ENCODE measurements around the gene LNP1. TPM values are rescaled to one million over a fixed set of nuclear protein-coding genes. Genes with fewer than 3 reads are reported as not detected.

The LNP1 gene
- total and polyA plus RNA-seq, 2 of the 13 experiments (the other 11 are each of a cell fraction or from before 2014, with no cell fraction given) = 3.6 to 7.0 TPM

DNA sequence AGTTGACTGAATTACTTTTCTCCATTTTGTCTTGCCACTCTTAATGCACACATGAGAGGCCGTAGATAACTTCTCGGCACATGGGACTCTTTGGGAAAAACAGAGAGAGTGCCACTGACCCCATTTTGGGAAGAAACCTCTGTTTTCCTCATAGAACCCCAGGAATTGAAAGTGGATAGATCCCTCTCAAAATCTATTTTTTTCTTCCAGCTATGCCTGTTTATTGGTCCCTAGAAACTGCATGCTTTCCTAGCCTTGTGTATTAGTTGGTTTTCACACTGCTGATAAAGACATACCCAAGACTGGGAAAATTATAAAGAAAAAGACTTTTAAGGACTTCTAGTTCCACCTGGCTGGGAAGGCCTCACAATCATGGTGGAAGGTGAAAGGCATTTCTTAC, 67.3 kb downstream of the LNP1 start:
- intact Hi-C loops (cut with micrococcal nuclease; ENCODE audit: unreplicated experiment) = no loop called here
- CTCF ChIA-PET (ENCODE audit: low intra/inter-chr PET ratio, low total read pairs) = no interaction called here

DNA sequence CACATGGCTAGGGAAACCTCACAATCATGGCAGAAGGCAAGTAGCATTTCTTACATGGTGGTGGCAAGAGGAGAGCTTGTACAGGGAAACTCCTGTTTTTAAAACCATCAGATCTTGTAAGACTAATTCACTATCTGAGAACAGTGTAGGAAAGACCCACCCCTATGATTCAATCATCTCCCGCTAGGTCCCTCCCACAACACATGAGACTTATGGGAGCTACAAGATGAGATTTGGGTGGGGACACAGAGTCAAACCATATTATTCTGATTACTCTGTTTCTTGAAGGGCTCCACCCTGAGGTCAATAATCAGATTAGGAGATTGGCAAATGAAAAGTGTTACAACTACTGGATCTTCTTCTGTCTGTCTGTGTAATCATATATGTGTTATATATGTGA, 69.6 kb downstream of the LNP1 start:
- BruUV-seq (replicated peaks) = no TSS peak
- no peak for FAIRE-seq
- Histone ChIP-seq H3K4me2 (ENCODE audit: low read depth, low read length) (no peak overlapping the region), H3K27me3 (ENCODE audit: control insufficient read depth in 1 of 2, insufficient read depth in 2 of 2, low read length in 2 of 2) (no peaks in the 10 kb centered on the region), H3K4me1 (ENCODE audit: insufficient read depth, low read length) (no peaks in the 10 kb centered on the region), H3K27ac (ENCODE audit: extremely low read length, insufficient read depth, low read length) (no peak overlapping the region), H3K36me3 (replicated peaks in 1 of 2; ENCODE audit: control insufficient read depth in 1 of 2, insufficient read depth in 2 of 2, low read length in 2 of 2) (no peaks in the 10 kb centered on the region), H3K79me2 (ENCODE audit: insufficient read depth, low read length) (no peaks in the 10 kb centered on the region), H3K9ac (ENCODE audit: insufficient read depth, low read depth, low read length) (no peak overlapping the region), H4K20me1 (ENCODE audit: insufficient read depth, low read length) (no peaks in the 10 kb centered on the region), H2AFZ (ENCODE audit: low read length) (no peak overlapping the region), H3K4me3 (replicated peaks in 1 of 3; ENCODE audit: insufficient read depth in 1 of 3, low read depth in 2 of 3, low read length in 3 of 3) (no peak overlapping the region), H3K9me3 (ENCODE audit: low read length) (peaks cover 25% of the 10 kb centered on the region)
- in situ Hi-C loops (cut with HindIII; ENCODE audit: extremely low pct_ligation_motif_present, low pct_unique_long_range_greater_than_20kb) = loop anchor here (25.0 kb wide), 1 partner anchor 241 kb away; the partner anchor contains the start of gene TFG
- DNase-seq (ENCODE audit: low spot score) = no peak
- intact Hi-C loops (cut with micrococcal nuclease; ENCODE audit: unreplicated experiment) = no loop called here
- ATAC-seq = no peak
- 63% methylated on average over 1 of the region's 1 CpG for WGBS (ENCODE audit: low lambda C conversion rate)
- ChIA-PET POLR2A (no interaction called here), CTCF (ENCODE audit: low intra/inter-chr PET ratio, low total read pairs) (no interaction called here)
- TF ChIP-seq, protein P1, sequence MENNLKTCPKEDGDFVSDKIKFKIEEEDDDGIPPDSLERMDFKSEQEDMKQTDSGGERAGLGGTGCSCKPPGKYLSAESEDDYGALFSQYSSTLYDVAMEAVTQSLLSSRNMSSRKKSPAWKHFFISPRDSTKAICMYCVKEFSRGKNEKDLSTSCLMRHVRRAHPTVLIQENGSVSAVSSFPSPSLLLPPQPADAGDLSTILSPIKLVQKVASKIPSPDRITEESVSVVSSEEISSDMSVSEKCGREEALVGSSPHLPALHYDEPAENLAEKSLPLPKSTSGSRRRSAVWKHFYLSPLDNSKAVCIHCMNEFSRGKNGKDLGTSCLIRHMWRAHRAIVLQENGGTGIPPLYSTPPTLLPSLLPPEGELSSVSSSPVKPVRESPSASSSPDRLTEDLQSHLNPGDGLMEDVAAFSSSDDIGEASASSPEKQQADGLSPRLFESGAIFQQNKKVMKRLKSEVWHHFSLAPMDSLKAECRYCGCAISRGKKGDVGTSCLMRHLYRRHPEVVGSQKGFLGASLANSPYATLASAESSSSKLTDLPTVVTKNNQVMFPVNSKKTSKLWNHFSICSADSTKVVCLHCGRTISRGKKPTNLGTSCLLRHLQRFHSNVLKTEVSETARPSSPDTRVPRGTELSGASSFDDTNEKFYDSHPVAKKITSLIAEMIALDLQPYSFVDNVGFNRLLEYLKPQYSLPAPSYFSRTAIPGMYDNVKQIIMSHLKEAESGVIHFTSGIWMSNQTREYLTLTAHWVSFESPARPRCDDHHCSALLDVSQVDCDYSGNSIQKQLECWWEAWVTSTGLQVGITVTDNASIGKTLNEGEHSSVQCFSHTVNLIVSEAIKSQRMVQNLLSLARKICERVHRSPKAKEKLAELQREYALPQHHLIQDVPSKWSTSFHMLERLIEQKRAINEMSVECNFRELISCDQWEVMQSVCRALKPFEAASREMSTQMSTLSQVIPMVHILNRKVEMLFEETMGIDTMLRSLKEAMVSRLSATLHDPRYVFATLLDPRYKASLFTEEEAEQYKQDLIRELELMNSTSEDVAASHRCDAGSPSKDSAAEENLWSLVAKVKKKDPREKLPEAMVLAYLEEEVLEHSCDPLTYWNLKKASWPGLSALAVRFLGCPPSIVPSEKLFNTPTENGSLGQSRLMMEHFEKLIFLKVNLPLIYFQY (CRISPR knock-in tag; IDR thresholded peaks at IDR 0.05; ENCODE audit: borderline replicate concordance) = no peak
- no peak for TF ChIP-seq ZNF773 (CRISPR knock-in tag; IDR thresholded peaks at IDR 0.05; ENCODE audit: borderline replicate concordance)
- no peak for TF ChIP-seq ZKSCAN1 (IDR thresholded peaks at IDR 0.05; ENCODE audit: low read length)
- TF ChIP-seq SAP130 (CRISPR knock-in tag; IDR thresholded peaks at IDR 0.05; ENCODE audit: low read depth) = no peak
- TF ChIP-seq, protein P2, sequence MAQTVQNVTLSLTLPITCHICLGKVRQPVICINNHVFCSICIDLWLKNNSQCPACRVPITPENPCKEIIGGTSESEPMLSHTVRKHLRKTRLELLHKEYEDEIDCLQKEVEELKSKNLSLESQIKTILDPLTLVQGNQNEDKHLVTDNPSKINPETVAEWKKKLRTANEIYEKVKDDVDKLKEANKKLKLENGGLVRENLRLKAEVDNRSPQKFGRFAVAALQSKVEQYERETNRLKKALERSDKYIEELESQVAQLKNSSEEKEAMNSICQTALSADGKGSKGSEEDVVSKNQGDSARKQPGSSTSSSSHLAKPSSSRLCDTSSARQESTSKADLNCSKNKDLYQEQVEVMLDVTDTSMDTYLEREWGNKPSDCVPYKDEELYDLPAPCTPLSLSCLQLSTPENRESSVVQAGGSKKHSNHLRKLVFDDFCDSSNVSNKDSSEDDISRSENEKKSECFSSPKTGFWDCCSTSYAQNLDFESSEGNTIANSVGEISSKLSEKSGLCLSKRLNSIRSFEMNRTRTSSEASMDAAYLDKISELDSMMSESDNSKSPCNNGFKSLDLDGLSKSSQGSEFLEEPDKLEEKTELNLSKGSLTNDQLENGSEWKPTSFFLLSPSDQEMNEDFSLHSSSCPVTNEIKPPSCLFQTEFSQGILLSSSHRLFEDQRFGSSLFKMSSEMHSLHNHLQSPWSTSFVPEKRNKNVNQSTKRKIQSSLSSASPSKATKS (CRISPR knock-in tag; IDR thresholded peaks at IDR 0.05) = no peak
- no peak for TF ChIP-seq SRF (IDR thresholded peaks at IDR 0.05; ENCODE audit: low read depth, low read length)

More for the DNA sequence above, 67.3 kb downstream of the LNP1 start:
- DNase-seq (ENCODE audit: low spot score) (no peak), FAIRE-seq (no peak), ATAC-seq (no peak)
- Histone ChIP-seq H3K27me3 (ENCODE audit: control insufficient read depth in 1 of 2, insufficient read depth in 2 of 2, low read length in 2 of 2) (no peaks in the 10 kb centered on the region), H3K4me3 (replicated peaks in 1 of 3; ENCODE audit: insufficient read depth in 1 of 3, low read depth in 2 of 3, low read length in 3 of 3) (no peak overlapping the region), H4K20me1 (ENCODE audit: insufficient read depth, low read length) (no peaks in the 10 kb centered on the region), H3K79me2 (ENCODE audit: insufficient read depth, low read length) (no peaks in the 10 kb centered on the region), H3K4me1 (ENCODE audit: insufficient read depth, low read length) (no peaks in the 10 kb centered on the region), H3K4me2 (ENCODE audit: low read depth, low read length) (no peak overlapping the region), H3K36me3 (replicated peaks in 1 of 2; ENCODE audit: control insufficient read depth in 1 of 2, insufficient read depth in 2 of 2, low read length in 2 of 2) (no peaks in the 10 kb centered on the region), H3K27ac (ENCODE audit: extremely low read length, insufficient read depth, low read length) (no peak overlapping the region), H3K9ac (ENCODE audit: insufficient read depth, low read depth, low read length) (no peak overlapping the region), H2AFZ (ENCODE audit: low read length) (no peak overlapping the region), H3K9me3 (ENCODE audit: low read length) (peaks cover 25% of the 10 kb centered on the region)
- TF ChIP-seq, protein P3, sequence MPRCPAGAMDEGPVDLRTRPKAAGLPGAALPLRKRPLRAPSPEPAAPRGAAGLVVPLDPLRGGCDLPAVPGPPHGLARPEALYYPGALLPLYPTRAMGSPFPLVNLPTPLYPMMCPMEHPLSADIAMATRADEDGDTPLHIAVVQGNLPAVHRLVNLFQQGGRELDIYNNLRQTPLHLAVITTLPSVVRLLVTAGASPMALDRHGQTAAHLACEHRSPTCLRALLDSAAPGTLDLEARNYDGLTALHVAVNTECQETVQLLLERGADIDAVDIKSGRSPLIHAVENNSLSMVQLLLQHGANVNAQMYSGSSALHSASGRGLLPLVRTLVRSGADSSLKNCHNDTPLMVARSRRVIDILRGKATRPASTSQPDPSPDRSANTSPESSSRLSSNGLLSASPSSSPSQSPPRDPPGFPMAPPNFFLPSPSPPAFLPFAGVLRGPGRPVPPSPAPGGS (CRISPR knock-in tag; IDR thresholded peaks at IDR 0.05) = no peak
- TF ChIP-seq ZMYM2 (CRISPR knock-in tag; IDR thresholded peaks at IDR 0.05) (no peak), ZNF543 (CRISPR knock-in tag; IDR thresholded peaks at IDR 0.05) (no peak), ZNF577 (CRISPR knock-in tag; IDR thresholded peaks at IDR 0.05; ENCODE audit: borderline replicate concordance, low read depth) (no peak)
- TF ChIP-seq, protein P4, sequence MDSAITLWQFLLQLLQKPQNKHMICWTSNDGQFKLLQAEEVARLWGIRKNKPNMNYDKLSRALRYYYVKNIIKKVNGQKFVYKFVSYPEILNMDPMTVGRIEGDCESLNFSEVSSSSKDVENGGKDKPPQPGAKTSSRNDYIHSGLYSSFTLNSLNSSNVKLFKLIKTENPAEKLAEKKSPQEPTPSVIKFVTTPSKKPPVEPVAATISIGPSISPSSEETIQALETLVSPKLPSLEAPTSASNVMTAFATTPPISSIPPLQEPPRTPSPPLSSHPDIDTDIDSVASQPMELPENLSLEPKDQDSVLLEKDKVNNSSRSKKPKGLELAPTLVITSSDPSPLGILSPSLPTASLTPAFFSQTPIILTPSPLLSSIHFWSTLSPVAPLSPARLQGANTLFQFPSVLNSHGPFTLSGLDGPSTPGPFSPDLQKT (CRISPR knock-in tag; IDR thresholded peaks at IDR 0.05; ENCODE audit: borderline replicate concordance) = no peak
- POLR2A ChIA-PET = no interaction called here
- no TSS peak for BruUV-seq (replicated peaks)
- in situ Hi-C loops (cut with HindIII; ENCODE audit: extremely low pct_ligation_motif_present, low pct_unique_long_range_greater_than_20kb) = loop anchor here (25.0 kb wide), 1 partner anchor 244 kb away; the partner anchor contains the start of gene TFG
- WGBS (ENCODE audit: low lambda C conversion rate) = 20% methylated on average over 2 of the region's 2 CpGs
